Measurements from ENCODE around the gene ZNF516.

ZNF516 gene

GRCh38 chr18:76505614-76506013, 10.6 kb upstream of the ZNF516 start:
- TF ChIP-seq, protein P1, sequence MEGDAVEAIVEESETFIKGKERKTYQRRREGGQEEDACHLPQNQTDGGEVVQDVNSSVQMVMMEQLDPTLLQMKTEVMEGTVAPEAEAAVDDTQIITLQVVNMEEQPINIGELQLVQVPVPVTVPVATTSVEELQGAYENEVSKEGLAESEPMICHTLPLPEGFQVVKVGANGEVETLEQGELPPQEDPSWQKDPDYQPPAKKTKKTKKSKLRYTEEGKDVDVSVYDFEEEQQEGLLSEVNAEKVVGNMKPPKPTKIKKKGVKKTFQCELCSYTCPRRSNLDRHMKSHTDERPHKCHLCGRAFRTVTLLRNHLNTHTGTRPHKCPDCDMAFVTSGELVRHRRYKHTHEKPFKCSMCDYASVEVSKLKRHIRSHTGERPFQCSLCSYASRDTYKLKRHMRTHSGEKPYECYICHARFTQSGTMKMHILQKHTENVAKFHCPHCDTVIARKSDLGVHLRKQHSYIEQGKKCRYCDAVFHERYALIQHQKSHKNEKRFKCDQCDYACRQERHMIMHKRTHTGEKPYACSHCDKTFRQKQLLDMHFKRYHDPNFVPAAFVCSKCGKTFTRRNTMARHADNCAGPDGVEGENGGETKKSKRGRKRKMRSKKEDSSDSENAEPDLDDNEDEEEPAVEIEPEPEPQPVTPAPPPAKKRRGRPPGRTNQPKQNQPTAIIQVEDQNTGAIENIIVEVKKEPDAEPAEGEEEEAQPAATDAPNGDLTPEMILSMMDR (conservative IDR thresholded peaks at IDR 0.05): no peak
- H3K27ac ChIP-seq: no peak overlapping the region

DNA sequence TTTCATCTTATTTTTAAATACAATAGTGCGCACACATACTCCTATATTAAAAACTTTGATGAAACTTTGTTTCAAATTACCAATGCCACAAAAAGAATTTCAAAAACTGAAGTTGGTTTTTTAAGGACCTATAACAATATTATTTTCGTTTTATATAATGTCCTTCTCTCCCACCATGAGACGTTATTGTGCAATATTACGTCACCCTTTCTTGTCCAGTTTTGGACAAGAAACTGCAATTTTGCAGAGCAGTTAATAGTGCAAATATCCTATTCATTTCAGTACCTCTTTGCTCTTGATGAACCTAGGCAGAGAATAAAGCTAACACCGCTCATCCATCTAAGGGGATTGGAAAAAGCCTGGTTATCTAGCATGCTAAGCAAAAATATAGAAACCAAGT, 9.7 kb upstream of the ZNF516 start:
- TF ChIP-seq, protein P1 (conservative IDR thresholded peaks at IDR 0.05): no peak
- H3K27ac ChIP-seq: no peak overlapping the region

DNA sequence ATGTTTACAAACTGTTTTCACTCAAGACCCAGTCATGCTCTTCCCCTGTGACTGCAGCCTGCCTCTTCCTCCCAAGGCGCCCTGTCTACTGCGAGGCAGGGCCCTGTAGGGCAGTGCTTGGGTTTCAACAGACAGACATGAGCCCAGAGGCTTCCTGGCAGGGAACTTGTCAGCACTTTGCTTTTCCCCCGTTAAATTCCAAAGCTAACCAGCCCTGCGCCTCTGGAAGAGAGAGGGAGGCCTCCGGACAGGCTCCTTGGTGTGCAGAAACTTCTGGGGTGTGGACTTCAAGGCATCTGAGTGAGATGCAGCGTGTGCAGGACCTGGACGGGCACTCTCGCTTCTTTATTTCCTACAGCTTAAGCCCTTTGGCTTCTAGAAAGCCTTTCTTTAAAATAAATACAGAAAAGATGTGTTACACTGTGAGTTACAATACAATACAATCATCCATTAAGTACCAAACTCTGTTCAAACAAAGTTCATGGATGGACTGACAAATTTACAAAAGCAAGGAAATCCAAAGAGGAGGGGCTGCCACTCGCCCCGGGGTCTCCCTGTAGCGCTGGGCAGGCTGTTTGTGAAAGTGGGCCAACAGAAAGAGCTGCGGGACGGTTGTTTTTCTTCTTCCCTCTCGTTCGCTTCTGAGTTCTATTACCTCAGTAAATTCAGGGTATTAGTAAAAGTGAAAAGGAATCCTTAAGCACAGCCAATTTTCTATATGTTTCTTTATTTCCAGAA, 8.8 kb upstream of the ZNF516 start:
- H3K27ac ChIP-seq: no peak overlapping the region
- TF ChIP-seq, protein P1 (conservative IDR thresholded peaks at IDR 0.05): no peak

DNA sequence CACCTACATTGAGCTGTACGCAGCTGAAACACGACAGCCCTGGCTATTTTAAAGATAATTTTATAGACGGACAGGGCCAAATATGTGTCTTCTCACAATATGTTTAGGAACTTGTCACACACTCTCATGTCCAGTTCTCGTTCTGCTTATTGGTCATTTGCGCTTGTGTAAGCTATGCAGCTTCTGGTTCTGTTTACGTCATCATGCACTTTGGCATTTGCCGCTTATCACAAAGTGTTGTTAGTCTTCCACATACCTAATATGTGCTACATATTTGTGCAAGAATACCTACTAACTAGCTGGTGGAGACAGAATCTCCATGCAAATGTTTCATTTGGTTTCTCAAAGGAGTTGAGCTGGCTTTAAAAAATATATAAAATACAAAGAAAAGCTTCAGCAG, 7.5 kb upstream of the ZNF516 start:
- TF ChIP-seq, protein P1 (conservative IDR thresholded peaks at IDR 0.05): no peak

GRCh38 chr18:76499637-76500340, 4.7 kb upstream of the ZNF516 start:
- no peak overlapping the region for H3K27ac ChIP-seq
- TF ChIP-seq, protein P1 (conservative IDR thresholded peaks at IDR 0.05): no peak

More for the DNA sequence above, 7.5 kb upstream of the ZNF516 start:
- H3K27ac ChIP-seq: no peak overlapping the region

GRCh38 chr18:76499021-76499420, 4.0 kb upstream of the ZNF516 start:
- no peak overlapping the region for H3K27ac ChIP-seq
- TF ChIP-seq, protein P1 (conservative IDR thresholded peaks at IDR 0.05): no peak

GRCh38 chr18:76498064-76498463, 3.0 kb upstream of the ZNF516 start:
- TF ChIP-seq, protein P1 (conservative IDR thresholded peaks at IDR 0.05): no peak
- no peak overlapping the region for H3K27ac ChIP-seq
